Measurements from ENCODE around the gene KLK8. TPM values are rescaled to one million over a fixed set of nuclear protein-coding genes. Genes with fewer than 3 reads are reported as not detected.

Gene KLK8
- polyA plus RNA-seq, 1 of the 3 experiments (the other 2 are of a cell fraction) = not detected

DNA sequence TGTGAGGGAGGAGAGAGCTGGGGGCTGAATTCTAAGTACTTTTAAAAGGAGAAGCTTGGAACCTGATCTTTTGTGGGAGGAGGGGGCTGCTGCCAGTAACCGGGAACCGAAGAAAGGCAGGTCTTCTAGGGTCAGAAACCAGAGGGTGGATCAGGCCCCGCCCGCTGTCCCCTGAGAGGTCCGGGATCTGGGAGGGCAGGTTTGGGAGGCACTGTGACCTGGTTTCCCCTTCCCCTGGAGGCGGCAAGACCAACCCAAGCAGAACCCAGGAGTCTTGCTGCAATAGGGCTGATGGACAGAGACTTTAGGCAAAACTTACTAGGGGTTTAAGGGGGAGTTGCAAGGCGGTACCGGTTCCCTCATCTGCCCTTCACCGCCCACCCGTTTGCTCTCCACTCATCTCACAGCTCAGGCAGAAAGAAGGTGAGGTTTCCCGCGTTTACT, 707 bp upstream of the KLK8 start (continued):
- no peak for TF ChIP-seq PBX3 (IDR thresholded peaks at IDR 0.05)

- Histone ChIP-seq H3K79me2 (ENCODE audit: insufficient read depth) (no peaks in the 10 kb centered on the region), H4K20me1 (ENCODE audit: insufficient read depth) (no peaks in the 10 kb centered on the region), H3K9me2 (no peaks in the 10 kb centered on the region), H3K9ac (no peak overlapping the region), H3F3A (replicated peaks; ENCODE audit: insufficient read depth) (no peaks in the 10 kb centered on the region), H2AFZ (ENCODE audit: low read depth) (no peak overlapping the region), H3K27me3 (ENCODE audit: insufficient read depth) (peaks cover 20% of the 10 kb centered on the region; the same call in 1 of the 2 replicates), H3K4me1 (ENCODE audit: control insufficient read depth in 1 of 2, insufficient read depth in 2 of 2, low read depth in 1 of 2, low read length in 1 of 2) (no peaks in the 10 kb centered on the region), H3K4me2 (no peak overlapping the region), H3K4me3 (ENCODE audit: low read depth in 2 of 2, low read length in 1 of 2) (no peak overlapping the region), H3K27ac (ENCODE audit: low read depth in 2 of 2, low read length in 1 of 2) (no peak overlapping the region), H3K36me3 (replicated peaks in 1 of 2; ENCODE audit: control insufficient read depth in 1 of 2, insufficient read depth in 2 of 2, low read length in 1 of 2) (no peaks in the 10 kb centered on the region), H3K9me3 (no peaks in the 10 kb centered on the region)
- ChIA-PET POLR2A (no interaction called here), CTCF (interaction anchor here (0.8 kb wide), 1 partner anchor 16 kb away, joined by 3 read pairs; no protein-coding TSS in a partner anchor)
- no peak for DNase-seq
- TF ChIP-seq TCF12 (IDR thresholded peaks at IDR 0.05) (no peak), YY1 (IDR thresholded peaks at IDR 0.05; ENCODE audit: low read depth) (no peak), FOXM1 (IDR thresholded peaks at IDR 0.05; ENCODE audit: low read depth) (no peak), EZH2phosphoT487 (IDR thresholded peaks at IDR 0.05; ENCODE audit: borderline replicate concordance, low read depth) (no peak), RXRA (IDR thresholded peaks at IDR 0.05; ENCODE audit: borderline replicate concordance, low read depth) (no peak), TAF1 (IDR thresholded peaks at IDR 0.05; ENCODE audit: borderline replicate concordance, low read depth, low read length) (no peak), PBX3 (IDR thresholded peaks at IDR 0.05) (no peak), SMC3 (IDR thresholded peaks at IDR 0.05; ENCODE audit: low read depth, low read length) (no peak), CHD2 (IDR thresholded peaks at IDR 0.05; ENCODE audit: low read length, partially characterized antibody) (no peak), FOXJ3 (CRISPR knock-in tag; IDR thresholded peaks at IDR 0.05) (no peak), TEAD4 (IDR thresholded peaks at IDR 0.05; ENCODE audit: borderline replicate concordance, insufficient read depth) (no peak), RFX5 (IDR thresholded peaks at IDR 0.05; ENCODE audit: low read length) (no peak), GABPA (IDR thresholded peaks at IDR 0.05; ENCODE audit: low read depth) (no peak), NFIC (IDR thresholded peaks at IDR 0.05; ENCODE audit: borderline replicate concordance) (no peak), MXI1 (IDR thresholded peaks at IDR 0.05; ENCODE audit: low read depth, low read length) (no peak), JUND (IDR thresholded peaks at IDR 0.05) (no peak)
- TF ChIP-seq, protein P1, sequence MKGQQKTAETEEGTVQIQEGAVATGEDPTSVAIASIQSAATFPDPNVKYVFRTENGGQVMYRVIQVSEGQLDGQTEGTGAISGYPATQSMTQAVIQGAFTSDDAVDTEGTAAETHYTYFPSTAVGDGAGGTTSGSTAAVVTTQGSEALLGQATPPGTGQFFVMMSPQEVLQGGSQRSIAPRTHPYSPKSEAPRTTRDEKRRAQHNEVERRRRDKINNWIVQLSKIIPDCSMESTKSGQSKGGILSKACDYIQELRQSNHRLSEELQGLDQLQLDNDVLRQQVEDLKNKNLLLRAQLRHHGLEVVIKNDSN (IDR thresholded peaks at IDR 0.05; ENCODE audit: borderline replicate concordance, low read depth) = no peak
- TF ChIP-seq, protein P2, sequence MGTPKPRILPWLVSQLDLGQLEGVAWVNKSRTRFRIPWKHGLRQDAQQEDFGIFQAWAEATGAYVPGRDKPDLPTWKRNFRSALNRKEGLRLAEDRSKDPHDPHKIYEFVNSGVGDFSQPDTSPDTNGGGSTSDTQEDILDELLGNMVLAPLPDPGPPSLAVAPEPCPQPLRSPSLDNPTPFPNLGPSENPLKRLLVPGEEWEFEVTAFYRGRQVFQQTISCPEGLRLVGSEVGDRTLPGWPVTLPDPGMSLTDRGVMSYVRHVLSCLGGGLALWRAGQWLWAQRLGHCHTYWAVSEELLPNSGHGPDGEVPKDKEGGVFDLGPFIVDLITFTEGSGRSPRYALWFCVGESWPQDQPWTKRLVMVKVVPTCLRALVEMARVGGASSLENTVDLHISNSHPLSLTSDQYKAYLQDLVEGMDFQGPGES (IDR thresholded peaks at IDR 0.05; ENCODE audit: low read depth, low read length) = no peak
- TF ChIP-seq, protein P3, sequence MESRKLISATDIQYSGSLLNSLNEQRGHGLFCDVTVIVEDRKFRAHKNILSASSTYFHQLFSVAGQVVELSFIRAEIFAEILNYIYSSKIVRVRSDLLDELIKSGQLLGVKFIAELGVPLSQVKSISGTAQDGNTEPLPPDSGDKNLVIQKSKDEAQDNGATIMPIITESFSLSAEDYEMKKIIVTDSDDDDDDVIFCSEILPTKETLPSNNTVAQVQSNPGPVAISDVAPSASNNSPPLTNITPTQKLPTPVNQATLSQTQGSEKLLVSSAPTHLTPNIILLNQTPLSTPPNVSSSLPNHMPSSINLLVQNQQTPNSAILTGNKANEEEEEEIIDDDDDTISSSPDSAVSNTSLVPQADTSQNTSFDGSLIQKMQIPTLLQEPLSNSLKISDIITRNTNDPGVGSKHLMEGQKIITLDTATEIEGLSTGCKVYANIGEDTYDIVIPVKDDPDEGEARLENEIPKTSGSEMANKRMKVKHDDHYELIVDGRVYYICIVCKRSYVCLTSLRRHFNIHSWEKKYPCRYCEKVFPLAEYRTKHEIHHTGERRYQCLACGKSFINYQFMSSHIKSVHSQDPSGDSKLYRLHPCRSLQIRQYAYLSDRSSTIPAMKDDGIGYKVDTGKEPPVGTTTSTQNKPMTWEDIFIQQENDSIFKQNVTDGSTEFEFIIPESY (IDR thresholded peaks at IDR 0.05; ENCODE audit: borderline replicate concordance, low read depth) = no peak
- TF ChIP-seq, protein P4, sequence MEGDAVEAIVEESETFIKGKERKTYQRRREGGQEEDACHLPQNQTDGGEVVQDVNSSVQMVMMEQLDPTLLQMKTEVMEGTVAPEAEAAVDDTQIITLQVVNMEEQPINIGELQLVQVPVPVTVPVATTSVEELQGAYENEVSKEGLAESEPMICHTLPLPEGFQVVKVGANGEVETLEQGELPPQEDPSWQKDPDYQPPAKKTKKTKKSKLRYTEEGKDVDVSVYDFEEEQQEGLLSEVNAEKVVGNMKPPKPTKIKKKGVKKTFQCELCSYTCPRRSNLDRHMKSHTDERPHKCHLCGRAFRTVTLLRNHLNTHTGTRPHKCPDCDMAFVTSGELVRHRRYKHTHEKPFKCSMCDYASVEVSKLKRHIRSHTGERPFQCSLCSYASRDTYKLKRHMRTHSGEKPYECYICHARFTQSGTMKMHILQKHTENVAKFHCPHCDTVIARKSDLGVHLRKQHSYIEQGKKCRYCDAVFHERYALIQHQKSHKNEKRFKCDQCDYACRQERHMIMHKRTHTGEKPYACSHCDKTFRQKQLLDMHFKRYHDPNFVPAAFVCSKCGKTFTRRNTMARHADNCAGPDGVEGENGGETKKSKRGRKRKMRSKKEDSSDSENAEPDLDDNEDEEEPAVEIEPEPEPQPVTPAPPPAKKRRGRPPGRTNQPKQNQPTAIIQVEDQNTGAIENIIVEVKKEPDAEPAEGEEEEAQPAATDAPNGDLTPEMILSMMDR (IDR thresholded peaks at IDR 0.05) = no peak
- WGBS (ENCODE audit: low lambda C conversion rate) = 27% methylated on average over 16 of the region's 16 CpGs
These were observed 423 bp downstream of the KLK8 start for GRCh38 chr19:51000981-51001380.

Data from SK-N-SH (cell line).